ENCODE data around the gene OR51B4. TPM values are rescaled to one million over a fixed set of nuclear protein-coding genes. Genes with fewer than 3 reads are reported as not detected.
"Not testable (repeated sequence)": the region's sequence is repeated elsewhere in the genome, so short reads cannot be mapped to it uniquely, and the experiment has no call there.

Gene OR51B4
- total RNA-seq, 1 experiment from 2014 or later = not detected

DNA sequence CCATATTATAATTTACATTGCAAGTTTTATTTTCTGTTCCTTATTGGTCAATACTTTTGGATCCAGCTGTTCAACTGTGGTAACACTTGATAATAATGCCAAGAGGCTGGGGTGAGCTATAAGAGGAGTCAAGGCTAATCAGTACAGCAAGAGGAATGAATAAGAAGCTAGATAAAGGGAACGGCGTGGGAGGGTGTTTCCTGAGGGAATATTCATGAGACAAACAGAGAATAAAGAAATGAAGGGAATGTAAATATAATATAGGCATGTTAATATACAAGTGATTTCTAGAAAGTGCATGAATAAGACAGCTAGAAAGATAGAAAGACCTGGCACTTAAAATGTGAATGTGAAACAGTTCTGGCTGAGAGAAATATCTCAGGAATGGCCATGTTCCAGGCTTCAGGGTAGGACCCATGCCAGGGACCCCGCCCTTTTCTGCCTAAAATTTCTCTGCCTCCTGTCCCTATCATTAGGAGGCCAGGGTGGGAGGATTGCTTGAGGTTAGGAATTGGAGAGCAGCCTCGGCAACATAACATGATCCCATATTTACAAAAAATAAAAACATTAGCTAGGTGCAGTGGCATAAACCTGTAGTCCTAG, 3.9 kb downstream of the OR51B4 start:
- H3K4ac ChIP-seq (ENCODE audit: low read depth, low read length) = no peak overlapping the region
- H3K4me3 Mint-ChIP-seq = no peak overlapping the region

DNA sequence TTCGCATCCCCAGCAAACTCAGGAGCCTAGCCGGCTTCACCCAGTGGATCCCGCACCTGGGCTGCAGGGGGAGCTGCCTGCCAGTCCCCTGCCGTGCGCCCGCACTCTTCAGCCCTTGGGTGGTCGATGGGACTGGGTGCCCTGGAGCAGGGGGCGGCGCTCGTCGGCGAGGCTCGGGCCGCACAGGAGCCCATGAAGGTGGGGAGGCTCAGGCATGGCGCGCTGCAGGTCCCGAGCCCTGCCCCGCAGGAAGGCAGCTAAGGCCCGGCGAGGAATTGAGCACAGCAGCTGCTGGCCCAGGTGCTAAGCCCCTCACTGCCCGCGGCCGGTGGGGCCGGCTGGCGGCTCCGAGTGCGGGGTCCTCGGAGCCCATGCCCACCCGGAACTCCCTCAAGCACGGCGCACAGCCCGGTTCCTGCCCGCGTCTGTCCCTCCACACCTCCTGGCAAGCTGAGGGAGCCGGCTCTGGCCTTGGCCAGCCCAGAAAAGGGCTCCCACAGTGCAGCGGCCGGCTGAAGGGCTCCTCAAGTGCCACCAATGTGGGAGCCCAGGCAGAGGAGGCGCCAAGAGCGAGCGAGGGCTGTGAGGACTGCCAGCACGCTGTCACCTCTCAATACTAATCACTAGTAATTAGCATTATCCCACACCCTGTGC, 7.3 kb downstream of the OR51B4 start:
- H3K27me3 Mint-ChIP-seq (ENCODE audit: low read depth); H3K56ac ChIP-seq (ENCODE audit: insufficient read length, low read depth, low read length); H2BK20ac ChIP-seq (ENCODE audit: low read depth, low read length, poor library complexity, severe bottlenecking); H2BK120ac ChIP-seq (ENCODE audit: low read depth, low read length, poor library complexity, severe bottlenecking); H3K9me3 Mint-ChIP-seq; H3K4ac ChIP-seq (ENCODE audit: low read depth, low read length); H2AFZ ChIP-seq (ENCODE audit: low read length); H3K4me3 Mint-ChIP-seq; H3T11ph ChIP-seq (ENCODE audit: low read length); H3K18ac ChIP-seq (ENCODE audit: insufficient read length, low read depth, low read length); H4K8ac ChIP-seq (replicated peaks; ENCODE audit: insufficient read length, low read depth, low read length); H4K91ac ChIP-seq (ENCODE audit: insufficient read length, low read depth, low read length); H3K23ac ChIP-seq (ENCODE audit: insufficient read length, low read depth, low read length); H3K9ac ChIP-seq (ENCODE audit: extremely low read depth, insufficient read length, low read length); H3K4me1 Mint-ChIP-seq; H3K9me3 ChIP-seq (ENCODE audit: control insufficient read depth, low read depth, low read length); H3K36me3 Mint-ChIP-seq (ENCODE audit: insufficient read depth in 1 of 3, low read depth in 3 of 3); H3K4me2 ChIP-seq (ENCODE audit: insufficient read depth, insufficient read length, low read length); H3K4me1 ChIP-seq (ENCODE audit: insufficient read depth, low read length); H3K27ac Mint-ChIP-seq; H2BK15ac ChIP-seq (ENCODE audit: low read depth, low read length); DNase-seq; H3K27me3 ChIP-seq (ENCODE audit: insufficient read depth, low read length); H4K20me1 ChIP-seq (ENCODE audit: control insufficient read depth, insufficient read depth, insufficient read length); H3K27ac ChIP-seq (ENCODE audit: insufficient read length, low read depth, low read length); H3K79me1 ChIP-seq (ENCODE audit: insufficient read depth, low read depth, low read length, poor library complexity, severe bottlenecking); H2BK5ac ChIP-seq (ENCODE audit: insufficient read length, low read length); H2BK12ac ChIP-seq (ENCODE audit: insufficient read length, low read depth, low read length); H2AK5ac ChIP-seq (ENCODE audit: insufficient read length, low read length); H3K23me2 ChIP-seq (ENCODE audit: insufficient read length, low read depth, low read length, poor library complexity, severe bottlenecking); H4K5ac ChIP-seq (ENCODE audit: insufficient read length, low read depth, low read length); H3K79me2 ChIP-seq (ENCODE audit: insufficient read depth, low read length); H3K14ac ChIP-seq (ENCODE audit: insufficient read depth, low read length): not testable (repeated sequence)
- WGBS (ENCODE audit: extremely low coverage, insufficient read length, low lambda C conversion rate) = no CpG with 5 or more reads among the region's 41 CpGs

More for the DNA sequence above, 3.9 kb downstream of the OR51B4 start:
- Histone ChIP-seq H3K14ac (ENCODE audit: insufficient read depth, low read length) (no peak overlapping the region), H3K27me3 (ENCODE audit: insufficient read depth, low read length) (no peaks in the 10 kb centered on the region), H4K20me1 (ENCODE audit: control insufficient read depth, insufficient read depth, insufficient read length) (no peaks in the 10 kb centered on the region), H4K8ac (replicated peaks; ENCODE audit: insufficient read length, low read depth, low read length) (no peak overlapping the region), H2BK20ac (ENCODE audit: low read depth, low read length, poor library complexity, severe bottlenecking) (no peak overlapping the region), H3K18ac (ENCODE audit: insufficient read length, low read depth, low read length) (no peak overlapping the region), H3K4me1 (ENCODE audit: insufficient read depth, low read length) (no peaks in the 10 kb centered on the region), H3K9ac (ENCODE audit: extremely low read depth, insufficient read length, low read length) (no peak overlapping the region), H3K4me2 (ENCODE audit: insufficient read depth, insufficient read length, low read length) (no peak overlapping the region), H4K91ac (ENCODE audit: insufficient read length, low read depth, low read length) (no peak overlapping the region), H3K79me1 (ENCODE audit: insufficient read depth, low read depth, low read length, poor library complexity, severe bottlenecking) (no peaks in the 10 kb centered on the region), H2BK5ac (ENCODE audit: insufficient read length, low read length) (no peak overlapping the region), H3K27ac (ENCODE audit: insufficient read length, low read depth, low read length) (no peak overlapping the region), H3K79me2 (ENCODE audit: insufficient read depth, low read length) (no peaks in the 10 kb centered on the region), H3K9me3 (ENCODE audit: control insufficient read depth, low read depth, low read length) (no peaks in the 10 kb centered on the region), H2BK15ac (ENCODE audit: low read depth, low read length) (no peak overlapping the region), H3K56ac (ENCODE audit: insufficient read length, low read depth, low read length) (no peak overlapping the region), H3T11ph (ENCODE audit: low read length) (no peak overlapping the region), H4K5ac (ENCODE audit: insufficient read length, low read depth, low read length) (no peak overlapping the region), H3K23ac (ENCODE audit: insufficient read length, low read depth, low read length) (no peak overlapping the region), H2AFZ (ENCODE audit: low read length) (no peak overlapping the region), H2BK12ac (ENCODE audit: insufficient read length, low read depth, low read length) (no peak overlapping the region), H3K23me2 (ENCODE audit: insufficient read length, low read depth, low read length, poor library complexity, severe bottlenecking) (no peaks in the 10 kb centered on the region), H2BK120ac (ENCODE audit: low read depth, low read length, poor library complexity, severe bottlenecking) (no peak overlapping the region), H2AK5ac (ENCODE audit: insufficient read length, low read length) (no peak overlapping the region)
- TF ChIP-seq, protein P1, sequence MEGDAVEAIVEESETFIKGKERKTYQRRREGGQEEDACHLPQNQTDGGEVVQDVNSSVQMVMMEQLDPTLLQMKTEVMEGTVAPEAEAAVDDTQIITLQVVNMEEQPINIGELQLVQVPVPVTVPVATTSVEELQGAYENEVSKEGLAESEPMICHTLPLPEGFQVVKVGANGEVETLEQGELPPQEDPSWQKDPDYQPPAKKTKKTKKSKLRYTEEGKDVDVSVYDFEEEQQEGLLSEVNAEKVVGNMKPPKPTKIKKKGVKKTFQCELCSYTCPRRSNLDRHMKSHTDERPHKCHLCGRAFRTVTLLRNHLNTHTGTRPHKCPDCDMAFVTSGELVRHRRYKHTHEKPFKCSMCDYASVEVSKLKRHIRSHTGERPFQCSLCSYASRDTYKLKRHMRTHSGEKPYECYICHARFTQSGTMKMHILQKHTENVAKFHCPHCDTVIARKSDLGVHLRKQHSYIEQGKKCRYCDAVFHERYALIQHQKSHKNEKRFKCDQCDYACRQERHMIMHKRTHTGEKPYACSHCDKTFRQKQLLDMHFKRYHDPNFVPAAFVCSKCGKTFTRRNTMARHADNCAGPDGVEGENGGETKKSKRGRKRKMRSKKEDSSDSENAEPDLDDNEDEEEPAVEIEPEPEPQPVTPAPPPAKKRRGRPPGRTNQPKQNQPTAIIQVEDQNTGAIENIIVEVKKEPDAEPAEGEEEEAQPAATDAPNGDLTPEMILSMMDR (conservative IDR thresholded peaks at IDR 0.05) = no peak
- no CpG with 5 or more reads among the region's 4 CpGs for whole genome bisulfite sequencing (ENCODE audit: extremely low coverage, insufficient read length, low lambda C conversion rate)
- Mint-ChIP-seq H3K4me1 (no peaks in the 10 kb centered on the region), H3K36me3 (ENCODE audit: insufficient read depth in 1 of 3, low read depth in 3 of 3) (0 out of 7 replicates have a peak, but pooled peaks cover 0 to 1% (median 0%) of the 10 kb centered on the region in 3 experiments), H3K27ac (no peak overlapping the region), H3K27me3 (ENCODE audit: low read depth) (no peaks in the 10 kb centered on the region), H3K9me3 (no peaks in the 10 kb centered on the region)
- no peak for DNase-seq

All from H9 (cell line).